PC-3 (cell line): ENCODE measurements around the gene PRLR.

ENCODE experiments used
- EZH2 ChIP-seq: fragments of 300-600 bp; sonication (generic); IDR thresholded peaks from one replicate; pipeline ENCODE4 v1.6.1; 2017; ENCODE audit warnings: antibody characterized with exemption, mild to moderate bottlenecking, low read length; ENCODE audit not compliant: unreplicated experiment
- EZH2phosphoT487 ChIP-seq: fragments of 300-600 bp; sonication (generic); IDR thresholded peaks from 2 replicates; pipeline ENCODE4 v1.6.1; 2018; ENCODE audit warnings: mild to moderate bottlenecking, antibody characterized with exemption, low read length, borderline replicate concordance
- TF ChIP-seq, protein P1 (sequence below): fragments of 300-600 bp; sonication (generic); conservative IDR thresholded peaks from 2 replicates; pipeline ENCODE4 v1.5.1; 2017; ENCODE audit warnings: antibody characterized with exemption, low read depth, mild to moderate bottlenecking, low read length

DNA sequence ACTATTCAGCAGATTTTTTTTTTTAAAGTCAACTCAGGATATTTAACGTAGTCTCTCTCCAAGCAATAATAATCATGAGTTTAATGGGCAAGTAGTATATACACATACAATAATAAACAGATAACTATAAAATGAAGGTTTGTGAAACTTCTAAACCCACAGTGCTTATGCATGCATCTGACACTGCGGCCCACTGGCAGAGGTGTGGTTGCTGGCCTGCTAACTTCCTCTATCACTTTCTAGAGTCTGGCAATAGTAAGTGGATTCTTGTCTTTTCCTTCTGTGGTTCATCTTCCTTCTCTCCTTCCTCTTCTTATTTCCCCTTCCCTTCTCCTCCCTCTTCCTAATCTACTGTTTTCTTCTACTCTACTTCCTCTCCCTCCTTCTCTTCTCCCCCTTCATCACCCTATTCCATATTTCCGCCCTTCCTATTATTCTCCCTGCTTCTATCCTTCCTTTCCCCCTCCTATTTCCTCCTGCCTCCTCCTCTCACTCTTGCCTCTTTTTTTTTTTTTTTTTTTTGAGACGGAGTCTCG lies 164.0 kb downstream of the PRLR start:
- TF ChIP-seq, protein P1, sequence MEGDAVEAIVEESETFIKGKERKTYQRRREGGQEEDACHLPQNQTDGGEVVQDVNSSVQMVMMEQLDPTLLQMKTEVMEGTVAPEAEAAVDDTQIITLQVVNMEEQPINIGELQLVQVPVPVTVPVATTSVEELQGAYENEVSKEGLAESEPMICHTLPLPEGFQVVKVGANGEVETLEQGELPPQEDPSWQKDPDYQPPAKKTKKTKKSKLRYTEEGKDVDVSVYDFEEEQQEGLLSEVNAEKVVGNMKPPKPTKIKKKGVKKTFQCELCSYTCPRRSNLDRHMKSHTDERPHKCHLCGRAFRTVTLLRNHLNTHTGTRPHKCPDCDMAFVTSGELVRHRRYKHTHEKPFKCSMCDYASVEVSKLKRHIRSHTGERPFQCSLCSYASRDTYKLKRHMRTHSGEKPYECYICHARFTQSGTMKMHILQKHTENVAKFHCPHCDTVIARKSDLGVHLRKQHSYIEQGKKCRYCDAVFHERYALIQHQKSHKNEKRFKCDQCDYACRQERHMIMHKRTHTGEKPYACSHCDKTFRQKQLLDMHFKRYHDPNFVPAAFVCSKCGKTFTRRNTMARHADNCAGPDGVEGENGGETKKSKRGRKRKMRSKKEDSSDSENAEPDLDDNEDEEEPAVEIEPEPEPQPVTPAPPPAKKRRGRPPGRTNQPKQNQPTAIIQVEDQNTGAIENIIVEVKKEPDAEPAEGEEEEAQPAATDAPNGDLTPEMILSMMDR = no peak
- TF ChIP-seq EZH2phosphoT487 = no peak
- TF ChIP-seq EZH2 = no peak
